Measurements from ENCODE around the gene IFT172.

GRCh38 chr2:27489498-27490397 is at the start of gene IFT172:
- TF ChIP-seq GABPB1 (CRISPR knock-in tag; IDR thresholded peaks at IDR 0.05) (peak; percentile 71; the same call in 1 of the 2 replicates), CTCF (IDR thresholded peaks at IDR 0.05) (no peak), HMGXB4 (CRISPR knock-in tag; IDR thresholded peaks at IDR 0.05) (no peak), NR3C1 (CRISPR knock-in tag; conservative IDR thresholded peaks at IDR 0.05; ENCODE audit: low read depth) (no peak), TP53 (CRISPR knock-in tag; IDR thresholded peaks at IDR 0.05) (no peak), IRF2 (CRISPR knock-in tag; IDR thresholded peaks at IDR 0.05; ENCODE audit: borderline replicate concordance, low read depth) (no peak), MYBL2 (CRISPR knock-in tag; IDR thresholded peaks at IDR 0.05) (no peak), MAX (CRISPR knock-in tag; IDR thresholded peaks at IDR 0.05) (peak; percentile 86), TCF7 (CRISPR knock-in tag; IDR thresholded peaks at IDR 0.05; ENCODE audit: low read depth) (no peak), ATF1 (CRISPR knock-in tag; IDR thresholded peaks at IDR 0.05) (no peak), MLX (CRISPR knock-in tag; IDR thresholded peaks at IDR 0.05) (no peak), NFE2L1 (CRISPR knock-in tag; IDR thresholded peaks at IDR 0.05) (no peak), FOXJ3 (CRISPR knock-in tag; IDR thresholded peaks at IDR 0.05; ENCODE audit: borderline replicate concordance) (no peak), JUN (CRISPR knock-in tag; IDR thresholded peaks at IDR 0.05) (no peak)

Measured in WTC11 (cell line).